DOHH2 (cell line): Measurements from ENCODE around the gene PDHB.

Source experiments
- CTCF ChIP-seq: fragments of 200-600 bp; sonication (generic); IDR thresholded peaks from one replicate; pipeline ENCODE4 v1.5.1; 2014; ENCODE audit warnings: antibody characterized with exemption, mild to moderate bottlenecking, low read depth, low read length; ENCODE audit not compliant: poor library complexity, severe bottlenecking
- EZH2phosphoT487 ChIP-seq: fragments of 200-600 bp; sonication (generic); IDR thresholded peaks from 2 replicates; pipeline ENCODE4 v1.6.1; 2017; ENCODE audit warnings: borderline replicate concordance, mild to moderate bottlenecking, antibody characterized with exemption, low read length, moderate library complexity, mixed read lengths

GRCh38 chr3:58403513-58404109 is 30.0 kb downstream of the PDHB start:
- TF ChIP-seq CTCF = no peak
- no peak for TF ChIP-seq EZH2phosphoT487
